Transverse colon (tissue), 4 donors: ENCODE data around the gene ARHGAP22.

ENCODE experiments used
- CTCF ChIP-seq, 5 experiments: fragments of 200-600 bp in 3 of 5; fragments of 450-650 bp in 2 of 5; sonication (generic) in 3 of 5; IDR thresholded peaks; 1 replicate in 2 of 5; 2 replicates in 3 of 5; pipeline ENCODE4 v1.5.1; 2016 to 2017; ENCODE audit warnings: antibody characterized with exemption in 5 of 5, inconsistent platforms in 3 of 5, mild to moderate bottlenecking in 2 of 5, moderate library complexity in 1 of 5
- EP300 ChIP-seq: sonication (generic); formaldehyde crosslinking; IDR thresholded peaks from one replicate; pipeline ENCODE4 v1.6.1; 2017; ENCODE audit warnings: antibody characterized with exemption, low read depth
- POLR2A ChIP-seq: fragments of 450-650 bp; IDR thresholded peaks from one replicate; pipeline ENCODE4 v1.6.1; 2016; ENCODE audit warnings: antibody characterized with exemption, mild to moderate bottlenecking, moderate library complexity
- POLR2AphosphoS5 ChIP-seq, 3 donors: sonication (generic); formaldehyde crosslinking; IDR thresholded peaks; one replicate each; pipeline ENCODE4 v1.6.1; 2016; ENCODE audit warnings: antibody characterized with exemption in 3 of 3

GRCh38 chr10:48399551-48399950 is 205.3 kb downstream of the ARHGAP22 start:
- TF ChIP-seq POLR2A: no peak
- no peak for TF ChIP-seq CTCF (IDR thresholded peaks at IDR 0.05)
- TF ChIP-seq EP300: no peak
- no peak for TF ChIP-seq POLR2AphosphoS5 (IDR thresholded peaks at IDR 0.05)
